Neural cell (in vitro differentiated cells): ENCODE data around the gene APOB. TPM values are rescaled to one million over a fixed set of nuclear protein-coding genes. Genes with fewer than 3 reads are reported as not detected.

Experiments
- H2AFZ ChIP-seq: fragments of 200-600, 300-800 bp; sonication (generic), shearing (Covaris generic); 2 replicates; pipeline ENCODE4 v1.6.0; 2014; ENCODE audit warnings: low read depth, mild to moderate bottlenecking, antibody characterized with exemption, low read length, moderate library complexity
- H3F3A ChIP-seq: fragments of 200-600 bp; shearing (Covaris generic); 2 replicates; pipeline ENCODE4 v1.6.1; 2016; ENCODE audit warnings: mild to moderate bottlenecking, moderate library complexity, mixed read lengths, antibody characterized with exemption, low read length; ENCODE audit not compliant: insufficient read depth, poor library complexity, severe bottlenecking
- H3K27ac ChIP-seq: fragments of 200-600, 300-800 bp; sonication (generic), shearing (Covaris generic); 2 replicates; pipeline ENCODE4 v1.5.1; 2014; ENCODE audit warnings: mild to moderate bottlenecking, low read length, moderate library complexity
- H3K27me3 ChIP-seq: fragments of 300-800, 200-600 bp; sonication (generic), shearing (Covaris generic); 2 replicates; pipeline ENCODE4 v1.6.0; 2014; ENCODE audit warnings: mild to moderate bottlenecking, low read depth, low read length, moderate library complexity; ENCODE audit not compliant: insufficient read depth
- H3K36me3 ChIP-seq: fragments of 300-800, 200-600 bp; sonication (generic), shearing (Covaris generic); 2 replicates; pipeline ENCODE4 v1.5.1; 2014; ENCODE audit warnings: mild to moderate bottlenecking, antibody characterized with exemption, low read length, moderate library complexity; ENCODE audit not compliant: insufficient read depth
- H3K4me2 ChIP-seq: fragments of 300-800, 200-600 bp; sonication (generic), shearing (Covaris generic); 2 replicates; pipeline ENCODE4 v1.6.0; 2014; ENCODE audit warnings: mild to moderate bottlenecking, low read length
- H3K4me3 ChIP-seq: fragments of 300-800, 200-600 bp; sonication (generic), shearing (Covaris generic); 2 replicates; pipeline ENCODE4 v1.5.1; 2014; ENCODE audit warnings: mild to moderate bottlenecking, low read length, moderate library complexity
- H3K79me2 ChIP-seq: fragments of 200-600 bp; shearing (Covaris generic); replicated peaks from 2 replicates; pipeline ENCODE4 v1.6.0; 2014; ENCODE audit warnings: mild to moderate bottlenecking, low read length, moderate library complexity; ENCODE audit not compliant: insufficient read depth
- H3K9ac ChIP-seq: fragments of 300-800, 200-600 bp; sonication (generic), shearing (Covaris generic); 2 replicates; pipeline ENCODE4 v1.6.1; 2016; ENCODE audit warnings: mild to moderate bottlenecking, low read length, mixed read lengths
- H3K9me2 ChIP-seq: fragments of 200-600 bp; shearing (Covaris generic); 2 replicates; pipeline ENCODE4 v1.6.1; 2016; ENCODE audit warnings: mild to moderate bottlenecking, low read length, mixed read lengths; ENCODE audit not compliant: insufficient read depth
- H3K9me3 ChIP-seq: fragments of 200-600, 300-800 bp; sonication (generic), shearing (Covaris generic); 2 replicates; pipeline ENCODE4 v1.6.1; 2016; ENCODE audit warnings: mild to moderate bottlenecking, mixed run types, low read length, moderate library complexity, mixed read lengths
- H4K20me1 ChIP-seq: fragments of 200-600 bp; shearing (Covaris generic); 2 replicates; pipeline ENCODE4 v1.6.1; 2016; ENCODE audit warnings: mild to moderate bottlenecking, mixed run types; ENCODE audit not compliant: insufficient read depth
- EP300 ChIP-seq: fragments of 450-650 bp; conservative IDR thresholded peaks from 2 replicates; pipeline ENCODE4 v1.6.1; 2014; ENCODE audit warnings: antibody characterized with exemption, mild to moderate bottlenecking, moderate library complexity; ENCODE audit not compliant: poor library complexity, severe bottlenecking
- EZH2 ChIP-seq: fragments of 200-600, 300-800 bp; shearing (Covaris generic), sonication (generic); IDR thresholded peaks from 2 replicates; pipeline ENCODE4 v1.6.1; 2014; ENCODE audit warnings: antibody characterized with exemption, low read length, borderline replicate concordance, mild to moderate bottlenecking; ENCODE audit not compliant: insufficient read depth, poor library complexity, severe bottlenecking
- MXI1 ChIP-seq: fragments of 450-650 bp; conservative IDR thresholded peaks from 2 replicates; pipeline ENCODE4 v1.6.1; 2014; ENCODE audit warnings: antibody characterized with exemption, mild to moderate bottlenecking; ENCODE audit not compliant: poor library complexity, severe bottlenecking
- POLR2AphosphoS5 ChIP-seq: IDR thresholded peaks from 2 replicates; pipeline ENCODE4 v1.6.1; 2012
- RAD21 ChIP-seq: fragments of 450-650 bp; conservative IDR thresholded peaks from 2 replicates; pipeline ENCODE4 v1.6.1; 2014; ENCODE audit warnings: antibody characterized with exemption, mild to moderate bottlenecking, moderate library complexity
- SMC3 ChIP-seq: fragments of 450-650 bp; conservative IDR thresholded peaks from 2 replicates; pipeline ENCODE4 v1.6.1; 2014; ENCODE audit warnings: antibody characterized with exemption, mild to moderate bottlenecking, moderate library complexity; ENCODE audit not compliant: poor library complexity
- TAF1 ChIP-seq: IDR thresholded peaks from 2 replicates; pipeline ENCODE4 v1.6.1; 2012; ENCODE audit warnings: low read depth
- polyA plus RNA-seq: library from polyadenylated mRNA; depleted of rRNA; stranded (reverse); fragments of >200 nt; gene quantifications from 2 replicates; pipeline ENCODE4 v1.2.3, GENCODE V29; 2014
- TF ChIP-seq, protein P1 (sequence below): fragments of 450-650 bp; IDR thresholded peaks from 2 replicates; pipeline ENCODE4 v1.5.1; 2014; ENCODE audit warnings: antibody characterized with exemption, mild to moderate bottlenecking, moderate library complexity; ENCODE audit not compliant: poor library complexity, severe bottlenecking
- TF ChIP-seq, protein P2 (sequence below): IDR thresholded peaks from 2 replicates; pipeline ENCODE4 v1.6.1; 2012; ENCODE audit warnings: borderline replicate concordance

The APOB gene
- polyA plus RNA-seq, 1 donor from 2014 or later, result not detected

DNA sequence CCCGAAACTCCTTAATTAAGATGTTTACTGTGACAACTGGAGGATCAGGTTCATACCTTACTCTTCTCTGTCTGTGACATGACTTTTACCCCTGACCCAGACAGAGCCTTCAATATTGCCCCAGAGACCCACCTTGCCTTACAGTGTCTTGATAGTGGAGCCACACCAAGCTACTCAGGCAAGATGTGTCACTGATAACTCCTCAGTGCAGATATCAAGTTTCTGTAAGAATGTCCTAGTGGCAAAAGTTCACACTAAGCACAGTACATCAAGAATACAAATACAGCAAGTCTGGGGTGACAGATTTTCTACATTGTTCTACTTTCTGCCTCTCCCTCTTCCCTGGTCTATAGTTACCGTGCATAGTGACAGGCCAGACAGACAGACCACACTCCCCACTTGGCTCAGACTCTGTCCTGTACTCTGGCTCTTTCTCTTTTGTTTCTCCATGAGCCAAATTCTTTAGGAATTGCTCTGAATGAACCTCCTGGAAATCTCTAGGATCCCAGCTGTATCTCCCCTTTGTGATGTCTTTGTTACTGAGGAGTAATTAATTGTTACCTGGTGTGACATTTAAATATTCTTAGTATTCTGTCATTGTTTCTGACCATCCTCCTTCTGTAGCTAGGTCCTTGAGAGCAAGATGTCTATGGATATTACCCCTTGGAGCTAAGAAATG, 24.1 kb upstream of the APOB start:
- no peak overlapping the region for H3K9ac ChIP-seq
- TF ChIP-seq, protein P1, sequence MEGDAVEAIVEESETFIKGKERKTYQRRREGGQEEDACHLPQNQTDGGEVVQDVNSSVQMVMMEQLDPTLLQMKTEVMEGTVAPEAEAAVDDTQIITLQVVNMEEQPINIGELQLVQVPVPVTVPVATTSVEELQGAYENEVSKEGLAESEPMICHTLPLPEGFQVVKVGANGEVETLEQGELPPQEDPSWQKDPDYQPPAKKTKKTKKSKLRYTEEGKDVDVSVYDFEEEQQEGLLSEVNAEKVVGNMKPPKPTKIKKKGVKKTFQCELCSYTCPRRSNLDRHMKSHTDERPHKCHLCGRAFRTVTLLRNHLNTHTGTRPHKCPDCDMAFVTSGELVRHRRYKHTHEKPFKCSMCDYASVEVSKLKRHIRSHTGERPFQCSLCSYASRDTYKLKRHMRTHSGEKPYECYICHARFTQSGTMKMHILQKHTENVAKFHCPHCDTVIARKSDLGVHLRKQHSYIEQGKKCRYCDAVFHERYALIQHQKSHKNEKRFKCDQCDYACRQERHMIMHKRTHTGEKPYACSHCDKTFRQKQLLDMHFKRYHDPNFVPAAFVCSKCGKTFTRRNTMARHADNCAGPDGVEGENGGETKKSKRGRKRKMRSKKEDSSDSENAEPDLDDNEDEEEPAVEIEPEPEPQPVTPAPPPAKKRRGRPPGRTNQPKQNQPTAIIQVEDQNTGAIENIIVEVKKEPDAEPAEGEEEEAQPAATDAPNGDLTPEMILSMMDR, result no peak
- no peak for TF ChIP-seq EP300
- no peak for TF ChIP-seq RAD21
- TF ChIP-seq, protein P2, sequence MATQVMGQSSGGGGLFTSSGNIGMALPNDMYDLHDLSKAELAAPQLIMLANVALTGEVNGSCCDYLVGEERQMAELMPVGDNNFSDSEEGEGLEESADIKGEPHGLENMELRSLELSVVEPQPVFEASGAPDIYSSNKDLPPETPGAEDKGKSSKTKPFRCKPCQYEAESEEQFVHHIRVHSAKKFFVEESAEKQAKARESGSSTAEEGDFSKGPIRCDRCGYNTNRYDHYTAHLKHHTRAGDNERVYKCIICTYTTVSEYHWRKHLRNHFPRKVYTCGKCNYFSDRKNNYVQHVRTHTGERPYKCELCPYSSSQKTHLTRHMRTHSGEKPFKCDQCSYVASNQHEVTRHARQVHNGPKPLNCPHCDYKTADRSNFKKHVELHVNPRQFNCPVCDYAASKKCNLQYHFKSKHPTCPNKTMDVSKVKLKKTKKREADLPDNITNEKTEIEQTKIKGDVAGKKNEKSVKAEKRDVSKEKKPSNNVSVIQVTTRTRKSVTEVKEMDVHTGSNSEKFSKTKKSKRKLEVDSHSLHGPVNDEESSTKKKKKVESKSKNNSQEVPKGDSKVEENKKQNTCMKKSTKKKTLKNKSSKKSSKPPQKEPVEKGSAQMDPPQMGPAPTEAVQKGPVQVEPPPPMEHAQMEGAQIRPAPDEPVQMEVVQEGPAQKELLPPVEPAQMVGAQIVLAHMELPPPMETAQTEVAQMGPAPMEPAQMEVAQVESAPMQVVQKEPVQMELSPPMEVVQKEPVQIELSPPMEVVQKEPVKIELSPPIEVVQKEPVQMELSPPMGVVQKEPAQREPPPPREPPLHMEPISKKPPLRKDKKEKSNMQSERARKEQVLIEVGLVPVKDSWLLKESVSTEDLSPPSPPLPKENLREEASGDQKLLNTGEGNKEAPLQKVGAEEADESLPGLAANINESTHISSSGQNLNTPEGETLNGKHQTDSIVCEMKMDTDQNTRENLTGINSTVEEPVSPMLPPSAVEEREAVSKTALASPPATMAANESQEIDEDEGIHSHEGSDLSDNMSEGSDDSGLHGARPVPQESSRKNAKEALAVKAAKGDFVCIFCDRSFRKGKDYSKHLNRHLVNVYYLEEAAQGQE, result no peak
- no peak for TF ChIP-seq POLR2AphosphoS5
- TF ChIP-seq EZH2, result no peak
- no peak for TF ChIP-seq MXI1
- no peak for TF ChIP-seq TAF1
- TF ChIP-seq SMC3, result no peak
- H3K4me3 ChIP-seq, result no peak overlapping the region
- H3K79me2 ChIP-seq, result no peaks in the 10 kb centered on the region
- H2AFZ ChIP-seq, result no peak overlapping the region
- no peaks in the 10 kb centered on the region for H3K27me3 ChIP-seq
- no peaks in the 10 kb centered on the region for H3K9me3 ChIP-seq
- no peaks in the 10 kb centered on the region for H3K9me2 ChIP-seq
- H3K27ac ChIP-seq, result no peak overlapping the region
- no peaks in the 10 kb centered on the region for H3F3A ChIP-seq
- no peaks in the 10 kb centered on the region for H3K36me3 ChIP-seq
- H3K4me2 ChIP-seq, result no peak overlapping the region
- H4K20me1 ChIP-seq, result no peaks in the 10 kb centered on the region

DNA sequence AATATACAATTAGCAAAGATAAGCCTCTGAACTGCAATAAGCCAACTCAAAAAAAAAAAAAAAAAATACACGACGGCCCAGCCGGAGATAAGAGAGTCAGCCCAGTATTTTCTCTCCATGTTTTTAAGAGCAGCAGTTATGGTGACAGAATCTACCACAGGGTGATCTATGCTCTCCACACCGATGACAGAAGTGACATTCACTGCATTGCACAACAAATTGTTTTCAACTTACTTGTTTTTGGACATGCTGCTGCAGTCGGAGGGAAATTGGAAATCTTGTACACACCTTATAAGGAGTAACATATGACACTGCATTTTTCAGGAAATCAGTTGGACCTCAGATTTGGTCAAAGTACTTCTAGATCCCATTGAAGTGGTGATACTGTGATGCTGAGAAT, 23.3 kb upstream of the APOB start:
- Histone ChIP-seq H3K27ac (no peak overlapping the region), H3F3A (no peaks in the 10 kb centered on the region), H4K20me1 (no peaks in the 10 kb centered on the region), H3K27me3 (no peaks in the 10 kb centered on the region), H3K79me2 (no peaks in the 10 kb centered on the region), H3K9me3 (no peaks in the 10 kb centered on the region), H3K4me2 (no peak overlapping the region), H2AFZ (no peak overlapping the region), H3K9me2 (no peaks in the 10 kb centered on the region), H3K4me3 (no peak overlapping the region), H3K36me3 (no peaks in the 10 kb centered on the region), H3K9ac (no peak overlapping the region)
- TF ChIP-seq RAD21, result no peak
